K562 (cell line): Measurements from ENCODE around the gene METRNL.

Experiments
- CEBPB ChIP-seq: fragments of 450-650 bp; IDR thresholded peaks from 2 replicates; pipeline ENCODE4 v1.6.1; 2016; ENCODE audit warnings: missing genetic modification characterization, missing compliant biosample characterization
- CHD2 ChIP-seq: IDR thresholded peaks from 2 replicates; pipeline ENCODE4 v1.6.1; 2011; ENCODE audit warnings: low read depth, low read length
- CREB1 ChIP-seq, 2 experiments: sonication (generic) in 1 of 2; formaldehyde crosslinking in 1 of 2; IDR thresholded peaks; 2 replicates each; pipeline versions ENCODE4 v1.6.1 to v1.8.0; 2012 to 2022; ENCODE audit warnings: inconsistent platforms in 1 of 2, mild to moderate bottlenecking in 1 of 2, missing genetic modification reagents in 1 of 2, moderate library complexity in 1 of 2
- GABPA ChIP-seq: fragments of 200-800 bp; sonication (Bioruptor generic); conservative IDR thresholded peaks from 2 replicates; pipeline ENCODE4 v1.6.1; 2016; ENCODE audit warnings: low read depth, missing genetic modification characterization, missing compliant biosample characterization
- NFE2L1 ChIP-seq: fragments of 450-650 bp; IDR thresholded peaks from 2 replicates; pipeline ENCODE4 v1.6.1; 2016; ENCODE audit warnings: missing genetic modification characterization, low read depth, mild to moderate bottlenecking, missing compliant biosample characterization, moderate library complexity, borderline replicate concordance
- TEAD1 ChIP-seq, 2 experiments: fragments of 450-650 bp in 1 of 2; sonication (generic) in 1 of 2; formaldehyde crosslinking; IDR thresholded peaks; 2 replicates each; pipeline versions ENCODE4 v1.4.0 to v1.8.0; 2020 to 2022; ENCODE audit warnings: mild to moderate bottlenecking in 2 of 2, missing genetic modification reagents in 1 of 2
- ZFP36 ChIP-seq: fragments of 150-350 bp; IDR thresholded peaks from 2 replicates; pipeline ENCODE4 v1.6.1; 2018; ENCODE audit warnings: low read length, low read depth; ENCODE audit not compliant: partially characterized antibody
- ZNF274 ChIP-seq: IDR thresholded peaks from 2 replicates; pipeline ENCODE4 v1.6.1; 2011; ENCODE audit warnings: low read depth, mild to moderate bottlenecking, low read length, moderate library complexity, borderline replicate concordance
- TF ChIP-seq, protein P1 (sequence below), 3 experiments: IDR thresholded peaks in 2 of 3; conservative IDR thresholded peaks in 1 of 3; 2 replicates each; pipeline ENCODE4 v1.5.1; 2011 to 2012; ENCODE audit warnings: low read length in 3 of 3, mild to moderate bottlenecking in 3 of 3, control low read depth in 2 of 3, improper control_type of control experiment in 1 of 3, inconsistent platforms in 1 of 3, low read depth in 1 of 3, mixed read lengths in 1 of 3, moderate library complexity in 1 of 3; ENCODE audit not compliant: insufficient read depth in 2 of 3
- TF ChIP-seq, protein P2 (sequence below): sonication (generic); formaldehyde crosslinking; IDR thresholded peaks from 2 replicates; pipeline ENCODE4 v1.8.1; 2023; ENCODE audit warnings: mild to moderate bottlenecking, missing genetic modification reagents
- TF ChIP-seq, protein P3 (sequence below): fragments of 250-450 bp; sonication (Bioruptor Pico); IDR thresholded peaks from 2 replicates; pipeline ENCODE4 v1.8.0; 2022; ENCODE audit warnings: inconsistent platforms, mild to moderate bottlenecking, moderate library complexity, borderline replicate concordance

DNA sequence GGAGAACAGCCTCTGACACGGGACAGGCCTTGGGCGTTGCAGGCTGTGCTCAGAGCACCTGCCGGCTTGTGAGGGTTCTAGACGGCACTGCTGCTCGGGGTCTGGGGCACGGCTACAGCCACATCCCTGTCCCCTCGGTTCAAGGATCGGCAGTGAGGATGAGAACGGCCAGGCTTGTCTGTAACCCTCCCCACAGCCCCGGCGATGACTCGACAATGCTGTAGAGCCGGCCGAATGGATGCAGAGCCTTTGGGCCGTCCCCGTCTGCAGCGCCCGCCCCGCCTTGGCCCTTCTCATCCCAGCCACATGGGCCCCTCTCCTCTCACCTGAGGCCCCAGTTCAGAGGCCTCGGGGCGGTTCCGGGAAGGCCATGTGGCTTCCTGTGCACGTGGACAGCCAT is 49.0 kb upstream of the METRNL start:
- TF ChIP-seq CREB1 (IDR thresholded peaks at IDR 0.05): no peak
- TF ChIP-seq CREB1 (CRISPR knock-in tag; IDR thresholded peaks at IDR 0.05): no peak
- no peak for TF ChIP-seq CHD2
- TF ChIP-seq NFE2L1 (tag): no peak
- TF ChIP-seq, protein P1, sequence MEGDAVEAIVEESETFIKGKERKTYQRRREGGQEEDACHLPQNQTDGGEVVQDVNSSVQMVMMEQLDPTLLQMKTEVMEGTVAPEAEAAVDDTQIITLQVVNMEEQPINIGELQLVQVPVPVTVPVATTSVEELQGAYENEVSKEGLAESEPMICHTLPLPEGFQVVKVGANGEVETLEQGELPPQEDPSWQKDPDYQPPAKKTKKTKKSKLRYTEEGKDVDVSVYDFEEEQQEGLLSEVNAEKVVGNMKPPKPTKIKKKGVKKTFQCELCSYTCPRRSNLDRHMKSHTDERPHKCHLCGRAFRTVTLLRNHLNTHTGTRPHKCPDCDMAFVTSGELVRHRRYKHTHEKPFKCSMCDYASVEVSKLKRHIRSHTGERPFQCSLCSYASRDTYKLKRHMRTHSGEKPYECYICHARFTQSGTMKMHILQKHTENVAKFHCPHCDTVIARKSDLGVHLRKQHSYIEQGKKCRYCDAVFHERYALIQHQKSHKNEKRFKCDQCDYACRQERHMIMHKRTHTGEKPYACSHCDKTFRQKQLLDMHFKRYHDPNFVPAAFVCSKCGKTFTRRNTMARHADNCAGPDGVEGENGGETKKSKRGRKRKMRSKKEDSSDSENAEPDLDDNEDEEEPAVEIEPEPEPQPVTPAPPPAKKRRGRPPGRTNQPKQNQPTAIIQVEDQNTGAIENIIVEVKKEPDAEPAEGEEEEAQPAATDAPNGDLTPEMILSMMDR (IDR thresholded peaks at IDR 0.05 in 2 of 3, conservative IDR thresholded peaks at IDR 0.05 in 1 of 3; ENCODE audit: insufficient read depth in 2 of 3, low read depth in 1 of 3, low read length in 3 of 3): no peak
- TF ChIP-seq TEAD1 (CRISPR knock-in tag; IDR thresholded peaks at IDR 0.05): no peak
- no peak for TF ChIP-seq ZNF274
- TF ChIP-seq, protein P2, sequence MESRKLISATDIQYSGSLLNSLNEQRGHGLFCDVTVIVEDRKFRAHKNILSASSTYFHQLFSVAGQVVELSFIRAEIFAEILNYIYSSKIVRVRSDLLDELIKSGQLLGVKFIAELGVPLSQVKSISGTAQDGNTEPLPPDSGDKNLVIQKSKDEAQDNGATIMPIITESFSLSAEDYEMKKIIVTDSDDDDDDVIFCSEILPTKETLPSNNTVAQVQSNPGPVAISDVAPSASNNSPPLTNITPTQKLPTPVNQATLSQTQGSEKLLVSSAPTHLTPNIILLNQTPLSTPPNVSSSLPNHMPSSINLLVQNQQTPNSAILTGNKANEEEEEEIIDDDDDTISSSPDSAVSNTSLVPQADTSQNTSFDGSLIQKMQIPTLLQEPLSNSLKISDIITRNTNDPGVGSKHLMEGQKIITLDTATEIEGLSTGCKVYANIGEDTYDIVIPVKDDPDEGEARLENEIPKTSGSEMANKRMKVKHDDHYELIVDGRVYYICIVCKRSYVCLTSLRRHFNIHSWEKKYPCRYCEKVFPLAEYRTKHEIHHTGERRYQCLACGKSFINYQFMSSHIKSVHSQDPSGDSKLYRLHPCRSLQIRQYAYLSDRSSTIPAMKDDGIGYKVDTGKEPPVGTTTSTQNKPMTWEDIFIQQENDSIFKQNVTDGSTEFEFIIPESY (CRISPR knock-in tag): no peak
- TF ChIP-seq ZFP36: no peak
- TF ChIP-seq GABPA: no peak
- TF ChIP-seq CEBPB: no peak
- TF ChIP-seq, protein P3, sequence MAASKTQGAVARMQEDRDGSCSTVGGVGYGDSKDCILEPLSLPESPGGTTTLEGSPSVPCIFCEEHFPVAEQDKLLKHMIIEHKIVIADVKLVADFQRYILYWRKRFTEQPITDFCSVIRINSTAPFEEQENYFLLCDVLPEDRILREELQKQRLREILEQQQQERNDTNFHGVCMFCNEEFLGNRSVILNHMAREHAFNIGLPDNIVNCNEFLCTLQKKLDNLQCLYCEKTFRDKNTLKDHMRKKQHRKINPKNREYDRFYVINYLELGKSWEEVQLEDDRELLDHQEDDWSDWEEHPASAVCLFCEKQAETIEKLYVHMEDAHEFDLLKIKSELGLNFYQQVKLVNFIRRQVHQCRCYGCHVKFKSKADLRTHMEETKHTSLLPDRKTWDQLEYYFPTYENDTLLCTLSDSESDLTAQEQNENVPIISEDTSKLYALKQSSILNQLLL (CRISPR knock-in tag): no peak
